Activated CD8-positive, alpha-beta memory T cell treated with anti-CD3 and anti-CD28 coated beads, Interleukin-2, amount 50 U/mL, for 24 hours (primary cell): ENCODE results near the gene PTRH2.

ENCODE experiments used
- DNase-seq: peaks from one replicate; pipeline ENCODE4 v3.0.0-alpha.2; 2020; ENCODE audit errors: extremely low read depth

PTRH2 gene

GRCh38 chr17:59719526-59719925 is 12.3 kb upstream of the PTRH2 start:
- no peak for DNase-seq

GRCh38 chr17:59716427-59716826 is 9.2 kb upstream of the PTRH2 start:
- DNase-seq: no peak

GRCh38 chr17:59714255-59714654 is 7.0 kb upstream of the PTRH2 start:
- no peak for DNase-seq

- DNase-seq: no peak
These were observed 5.6 kb upstream of the PTRH2 start for GRCh38 chr17:59712862-59713261.

GRCh38 chr17:59711936-59712335 is 4.7 kb upstream of the PTRH2 start:
- DNase-seq: no peak

GRCh38 chr17:59707971-59708430 is 771 bp upstream of the PTRH2 start:
- no peak for DNase-seq

GRCh38 chr17:59702304-59702703 is 4.9 kb downstream of the PTRH2 start:
- no peak for DNase-seq

- no peak for DNase-seq
These were observed 7.4 kb downstream of the PTRH2 start for GRCh38 chr17:59699786-59700185.

- DNase-seq: no peak
These were observed 8.0 kb downstream of the PTRH2 start for GRCh38 chr17:59699218-59699617.

- no peak for DNase-seq
These were observed 9.1 kb downstream of the PTRH2 start for GRCh38 chr17:59698143-59698542.

- DNase-seq: no peak
These were observed 10.4 kb downstream of the PTRH2 start for GRCh38 chr17:59696682-59697277.

- DNase-seq: no peak
These were observed 11.1 kb downstream of the PTRH2 start for GRCh38 chr17:59695945-59696681.

- no peak for DNase-seq
These were observed 12.9 kb downstream of the PTRH2 start for GRCh38 chr17:59694344-59694743.

- DNase-seq: no peak
These were observed 13.6 kb downstream of the PTRH2 start for GRCh38 chr17:59693582-59693981.

- no peak for DNase-seq
These were observed 18.7 kb downstream of the PTRH2 start for GRCh38 chr17:59688496-59688895.

GRCh38 chr17:59688008-59688407 is 19.2 kb downstream of the PTRH2 start:
- DNase-seq: no peak

- no peak for DNase-seq
These were observed 22.3 kb downstream of the PTRH2 start for GRCh38 chr17:59684967-59685366.

GRCh38 chr17:59683283-59683682 is 23.9 kb downstream of the PTRH2 start:
- DNase-seq: no peak

- no peak for DNase-seq
These were observed 26.9 kb downstream of the PTRH2 start for GRCh38 chr17:59680314-59680713.

- no peak for DNase-seq
These were observed 28.3 kb downstream of the PTRH2 start for GRCh38 chr17:59678918-59679317.

- DNase-seq: no peak
These were observed 30.5 kb downstream of the PTRH2 start for GRCh38 chr17:59676716-59677115.

- DNase-seq: no peak
These were observed 32.0 kb downstream of the PTRH2 start for GRCh38 chr17:59675231-59675630.

GRCh38 chr17:59671386-59671785 is 35.8 kb downstream of the PTRH2 start:
- no peak for DNase-seq

- no peak for DNase-seq
These were observed 37.3 kb downstream of the PTRH2 start for GRCh38 chr17:59669944-59670343.
